NCI-H146 (cell line): ENCODE results near the gene KRTAP21-3.
"Not testable (repeated sequence)": the region's sequence is repeated elsewhere in the genome, so short reads cannot be mapped to it uniquely, and the experiment has no call there.

Experiments
- DNase-seq: peaks from one replicate; lab custom pipeline; 2025; lab: John Stamatoyannopoulos, UW

Gene KRTAP21-3, protein sequence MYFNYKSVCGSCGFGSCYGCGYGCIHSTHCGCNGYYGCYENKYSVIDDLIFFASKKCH

DNA sequence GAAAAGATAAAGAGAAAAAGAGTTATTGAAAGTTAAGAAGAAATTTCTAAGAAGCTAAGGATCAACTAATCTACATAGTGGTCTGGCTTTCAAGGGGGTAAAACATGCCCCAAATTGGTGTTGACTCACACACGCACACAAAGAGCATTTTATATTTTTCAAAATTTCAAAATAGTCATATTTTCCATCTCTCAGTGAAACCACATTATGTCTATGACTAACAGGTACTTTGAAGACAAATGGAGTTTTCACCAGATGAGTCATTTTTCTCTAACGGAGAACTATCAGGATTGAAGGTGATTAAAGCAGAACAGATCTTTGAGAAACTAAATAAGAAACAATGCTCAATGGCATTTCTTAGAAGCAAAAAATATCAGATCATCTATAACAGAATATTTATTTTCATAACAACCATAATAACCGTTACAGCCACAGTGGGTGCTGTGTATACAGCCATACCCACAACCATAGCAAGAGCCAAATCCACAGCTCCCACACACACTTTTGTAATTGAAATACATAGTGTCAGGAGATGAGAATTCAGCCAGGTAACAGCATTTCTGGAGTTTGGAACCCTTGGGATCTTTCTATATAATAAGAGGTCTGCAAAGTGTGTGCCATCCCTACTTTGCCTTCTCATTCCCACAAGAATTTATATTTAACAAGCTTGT lies at the start of gene KRTAP21-3:
Gene KRTAP21-3, minus strand, starts transcription at position 539 of the 671 bp plus-strand sequence. Its CDS starts 18 bp downstream, at position 521.
- no peak for DNase-seq

DNA sequence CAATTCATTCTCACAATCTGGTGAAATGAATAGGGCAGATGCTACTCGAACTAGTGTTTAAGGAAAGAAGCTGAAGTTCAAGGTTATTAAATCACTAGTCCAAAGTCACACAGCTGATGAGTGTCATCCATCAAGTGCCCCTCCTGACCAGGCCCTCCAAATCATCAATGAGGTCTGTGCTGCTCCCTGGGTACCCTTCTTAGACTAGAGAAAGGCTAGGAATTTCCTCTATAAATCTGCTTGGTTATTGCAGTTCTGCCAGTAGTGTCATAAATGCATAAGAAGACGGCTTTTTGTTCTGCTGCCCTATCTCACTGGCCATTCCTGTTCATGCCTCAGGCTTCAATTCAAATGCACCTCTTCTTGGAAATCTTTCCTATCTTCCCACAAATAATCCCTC lies 42.2 kb upstream of the KRTAP21-3 start:
- DNase-seq: no peak

DNA sequence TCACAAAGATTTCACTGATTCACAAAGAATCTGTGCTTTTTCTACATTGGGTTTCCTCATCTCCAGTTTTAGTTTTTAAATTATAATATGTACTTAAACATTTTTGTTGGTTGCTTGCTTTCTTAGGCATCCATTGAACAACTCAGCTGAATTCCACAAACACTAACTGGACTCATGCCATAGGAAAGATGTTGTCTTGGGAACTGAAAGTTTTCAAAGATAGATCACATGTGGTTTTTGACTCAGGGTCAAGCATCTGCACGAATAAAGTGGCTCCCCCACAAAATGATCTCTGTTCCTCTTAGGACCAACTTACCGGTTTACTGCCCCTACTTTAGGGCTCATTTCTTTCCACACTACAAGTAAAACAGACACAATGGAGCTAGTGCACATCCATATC lies 39.7 kb upstream of the KRTAP21-3 start:
- DNase-seq: no peak

DNA sequence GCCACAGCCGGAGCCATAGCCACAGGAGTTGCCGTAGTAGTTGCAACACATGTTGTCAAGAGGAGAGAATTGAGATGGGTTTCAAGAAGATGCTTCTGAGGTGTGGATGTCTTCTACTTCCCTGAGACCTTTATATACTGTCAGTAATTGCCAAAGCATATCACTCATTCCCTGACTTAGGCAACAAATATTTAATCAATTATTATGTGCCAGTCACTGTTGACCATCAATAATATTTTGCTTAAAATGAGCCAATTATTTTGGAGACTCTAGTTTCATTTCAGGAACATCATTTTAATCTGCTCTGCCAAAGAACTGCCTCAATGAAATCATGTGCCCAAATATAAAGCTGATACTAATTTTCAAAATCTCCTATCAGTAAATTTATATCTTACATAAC lies 36.8 kb upstream of the KRTAP21-3 start, which contains the start of gene KRTAP21-1:
Gene KRTAP21-1, minus strand, starts transcription at position 101 of the 400 bp plus-strand sequence. Its CDS starts 50 bp downstream, at position 51.
- DNase-seq: not testable (repeated sequence)

DNA sequence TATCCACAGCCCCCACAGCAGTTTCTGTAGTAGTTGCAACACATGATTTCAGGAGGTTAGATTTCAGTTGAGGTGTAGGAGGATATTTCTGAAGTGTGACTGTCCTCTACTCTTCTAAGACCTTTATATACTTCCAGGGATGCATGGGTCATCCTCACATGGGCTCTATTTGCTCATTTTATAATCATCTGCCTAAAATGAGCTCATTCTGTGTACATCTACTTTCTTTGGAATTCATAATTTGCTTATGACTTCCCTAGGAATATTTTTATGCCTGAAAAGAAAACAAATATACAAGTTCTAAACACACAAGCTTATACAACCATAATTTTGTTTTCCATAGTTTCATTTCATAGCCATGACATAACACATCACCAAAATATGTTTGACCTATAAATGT lies 28.6 kb upstream of the KRTAP21-3 start, which contains the start of gene KRTAP21-2:
Gene KRTAP21-2, minus strand, starts transcription at position 101 of the 400 bp plus-strand sequence. Its CDS starts 57 bp downstream, at position 44.
- DNase-seq: no peak

DNA sequence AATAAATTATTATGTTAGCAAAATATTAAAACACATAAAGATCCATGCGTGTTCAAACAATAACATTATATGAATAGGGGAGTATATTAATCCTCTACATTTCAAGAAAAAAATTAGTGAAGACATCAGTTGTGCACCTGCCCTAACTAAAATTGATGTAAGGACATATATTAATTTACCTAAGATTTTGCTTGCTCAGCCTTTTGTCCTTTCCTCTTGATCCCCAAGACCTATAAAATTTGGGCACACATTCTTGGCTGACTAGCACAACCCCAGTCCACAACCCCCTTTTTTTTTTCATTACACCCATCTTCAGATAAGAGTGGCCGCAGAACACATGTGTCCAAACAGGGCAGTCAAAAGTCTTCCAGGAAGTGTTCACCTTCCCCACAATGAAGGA lies 21.9 kb upstream of the KRTAP21-3 start:
- DNase-seq: no peak

DNA sequence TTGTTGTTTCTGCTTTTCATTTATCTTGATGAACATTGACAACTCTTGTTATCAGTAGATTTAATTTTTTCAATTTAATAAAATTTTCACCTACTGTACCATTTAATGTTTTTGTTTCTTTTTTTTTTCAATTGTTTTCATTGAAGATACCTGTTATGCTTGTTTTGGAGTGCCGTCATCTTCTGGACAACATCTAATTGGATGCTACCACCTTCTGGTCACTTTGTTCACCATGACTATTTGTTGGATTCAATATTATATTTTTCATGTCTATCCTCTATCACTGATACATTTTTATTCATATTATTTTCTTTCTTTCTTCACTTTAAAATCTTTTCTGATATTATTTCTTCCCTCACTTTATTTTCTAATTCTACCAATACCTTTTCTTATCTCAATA lies 14.4 kb upstream of the KRTAP21-3 start:
- DNase-seq: no peak

DNA sequence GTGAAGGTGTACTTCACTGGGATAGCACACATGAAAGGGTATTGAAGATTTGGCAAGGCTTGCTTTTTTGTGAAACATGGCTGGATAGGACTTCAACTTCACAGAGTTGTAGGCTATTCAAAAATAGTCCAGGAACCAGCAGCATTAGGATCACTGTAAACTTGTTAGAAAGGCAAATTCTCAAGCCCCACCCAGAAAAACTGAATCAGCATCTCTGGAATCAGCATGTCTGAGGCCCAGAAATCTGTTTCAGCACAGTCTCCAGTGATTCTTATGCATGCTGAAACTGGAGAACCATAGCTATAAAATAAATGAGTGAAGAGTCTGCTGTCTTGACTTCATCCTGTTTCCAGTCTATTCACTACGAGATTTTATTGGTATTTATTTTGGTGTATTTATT lies 8.1 kb upstream of the KRTAP21-3 start:
- no peak for DNase-seq

DNA sequence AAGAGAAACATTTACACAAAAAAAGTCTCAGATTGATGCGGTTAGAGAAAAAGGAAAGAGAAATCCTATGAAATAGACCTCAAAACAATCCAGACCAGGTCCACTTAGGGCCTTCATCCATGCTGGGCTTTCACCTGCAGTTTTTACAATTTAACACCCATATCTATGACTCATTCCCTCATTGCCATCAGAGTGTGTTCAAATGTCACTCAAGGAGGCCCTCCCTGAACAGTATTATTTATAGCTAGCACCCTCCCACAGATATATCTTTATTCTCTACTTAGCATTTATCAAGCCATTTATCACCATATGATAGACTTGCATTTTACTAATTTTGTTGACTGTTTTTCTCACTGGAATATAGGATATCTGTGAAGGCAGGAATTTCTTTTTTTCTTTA lies 824 bp upstream of the KRTAP21-3 start:
- no peak for DNase-seq

DNA sequence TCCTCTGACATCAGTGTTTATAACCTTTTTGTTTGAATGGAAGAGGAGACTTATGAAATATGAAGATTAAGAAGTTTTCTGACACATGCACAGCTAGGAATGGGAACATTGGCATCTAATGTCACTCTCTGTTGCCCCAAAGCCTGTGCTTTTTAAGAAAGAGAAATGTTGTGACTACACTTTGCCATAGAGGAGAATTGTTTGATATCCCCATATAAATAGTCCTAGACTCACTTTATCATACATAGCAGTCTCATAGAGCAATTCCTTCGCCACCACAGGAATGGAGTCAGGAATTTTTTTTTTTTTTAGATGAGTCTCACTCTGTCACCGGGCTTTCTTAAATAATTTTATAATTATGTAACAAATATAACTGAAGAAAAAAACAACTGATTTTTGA lies 1.5 kb downstream of the KRTAP21-3 start:
- no peak for DNase-seq

DNA sequence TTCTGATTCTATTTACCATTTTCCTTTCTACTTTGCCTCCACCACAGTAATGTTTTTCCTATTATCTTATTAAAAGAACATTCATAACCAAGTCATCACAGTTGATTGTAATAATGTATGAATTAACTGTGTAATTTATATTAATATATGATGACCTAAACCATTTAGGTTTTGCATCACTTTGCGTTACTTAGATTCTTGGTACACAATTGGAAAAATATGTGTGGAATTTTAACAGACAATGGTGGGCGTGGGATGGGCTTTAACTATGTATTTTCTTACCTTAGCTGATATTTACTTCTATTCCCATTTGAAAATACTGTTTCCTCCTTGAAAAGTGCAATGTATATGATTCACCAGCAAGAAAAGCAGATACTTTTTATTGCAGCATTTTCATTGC lies 3.6 kb downstream of the KRTAP21-3 start:
- DNase-seq: no peak

DNA sequence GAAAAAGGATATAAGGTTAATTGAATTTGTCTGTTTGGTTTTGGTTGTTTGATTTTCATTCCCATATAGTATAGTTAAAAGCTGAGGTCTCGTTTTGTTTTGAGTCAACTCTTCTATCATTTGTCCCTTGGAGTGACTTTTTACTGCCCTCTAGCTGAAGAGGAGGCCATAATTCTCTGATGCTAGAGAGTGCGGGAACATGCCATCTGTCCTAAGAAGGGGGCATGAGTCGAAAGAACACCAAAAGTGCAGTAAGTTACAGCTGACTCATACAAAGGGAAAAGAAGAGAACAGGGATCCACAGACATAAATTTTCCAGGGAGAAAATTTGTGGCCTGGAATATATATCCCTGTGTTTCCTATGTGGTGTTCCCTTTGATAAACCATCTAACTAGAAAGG lies 4.1 kb downstream of the KRTAP21-3 start:
- no peak for DNase-seq

DNA sequence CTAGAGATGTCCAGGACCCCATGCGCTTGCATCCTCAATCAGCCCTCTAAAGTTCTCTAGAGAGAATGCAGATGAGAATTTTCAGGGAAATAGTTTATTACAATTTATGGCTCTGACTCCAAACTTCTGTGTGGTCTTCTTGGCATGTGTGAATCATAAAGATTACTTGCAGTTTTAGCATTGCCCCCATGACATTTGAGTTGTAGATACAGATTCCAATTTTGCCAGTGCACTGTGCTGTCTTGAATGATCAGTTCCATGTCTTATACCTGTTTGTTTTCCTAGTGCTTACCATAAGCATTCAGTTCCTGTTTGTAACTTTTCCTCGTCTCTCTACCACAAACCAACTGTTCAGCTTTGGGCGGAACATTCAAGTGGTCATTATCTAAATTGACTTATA lies 4.8 kb downstream of the KRTAP21-3 start:
- DNase-seq: no peak

DNA sequence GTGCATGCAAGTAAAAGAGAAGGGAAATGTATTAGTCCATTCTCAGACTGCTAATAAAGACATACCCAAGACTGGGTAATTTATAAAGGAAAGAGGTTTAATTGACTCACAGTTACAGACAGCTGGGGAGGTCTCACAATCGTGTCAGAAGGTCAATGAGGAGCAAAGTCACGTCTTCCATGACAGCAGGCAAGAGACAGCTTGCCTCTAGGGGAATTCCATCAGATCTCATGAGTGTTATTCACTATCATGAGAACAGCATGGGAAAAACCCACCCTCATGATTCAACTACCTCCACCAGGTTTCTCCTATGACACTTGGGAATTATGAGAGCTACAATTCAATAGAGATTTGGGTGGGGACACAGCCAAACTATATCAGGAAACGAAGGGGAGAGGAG lies 8.1 kb downstream of the KRTAP21-3 start:
- no peak for DNase-seq

DNA sequence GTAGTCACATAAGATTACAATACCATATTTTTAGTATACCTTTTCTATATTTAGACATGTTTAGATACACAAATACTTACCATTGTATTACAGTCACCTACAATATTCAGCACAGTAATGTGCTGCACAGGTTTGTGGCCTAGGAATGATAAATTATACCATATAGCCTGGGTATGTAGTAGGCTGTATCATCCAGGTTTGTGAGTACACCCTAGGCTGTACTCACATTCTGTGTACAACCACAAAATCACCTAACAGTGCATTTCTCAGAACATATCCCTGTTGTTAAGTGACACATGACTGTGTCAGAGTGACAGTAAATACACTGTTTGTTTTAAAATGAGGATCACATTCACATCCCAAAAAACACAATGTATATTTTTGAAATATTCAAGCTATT lies 11.2 kb downstream of the KRTAP21-3 start:
- DNase-seq: no peak

DNA sequence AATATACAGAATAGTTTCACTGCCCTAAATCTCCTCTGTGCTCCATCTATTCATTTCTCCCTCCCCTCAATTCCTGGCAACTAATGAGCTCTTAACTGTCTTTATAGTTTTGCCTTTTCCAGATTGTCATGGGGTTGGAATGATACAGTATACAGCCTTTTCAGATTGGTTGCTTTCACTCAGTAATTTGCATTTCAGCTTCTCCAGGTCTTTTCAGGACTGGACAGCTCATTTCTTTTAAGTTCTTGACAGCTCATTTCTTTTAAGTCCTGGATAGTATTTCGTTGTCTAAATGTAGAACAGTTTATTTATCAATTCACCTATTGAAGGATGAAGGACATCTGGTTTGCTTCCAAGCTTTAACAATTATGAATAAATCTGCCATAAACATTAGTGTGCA lies 22.6 kb downstream of the KRTAP21-3 start:
- DNase-seq: no peak

DNA sequence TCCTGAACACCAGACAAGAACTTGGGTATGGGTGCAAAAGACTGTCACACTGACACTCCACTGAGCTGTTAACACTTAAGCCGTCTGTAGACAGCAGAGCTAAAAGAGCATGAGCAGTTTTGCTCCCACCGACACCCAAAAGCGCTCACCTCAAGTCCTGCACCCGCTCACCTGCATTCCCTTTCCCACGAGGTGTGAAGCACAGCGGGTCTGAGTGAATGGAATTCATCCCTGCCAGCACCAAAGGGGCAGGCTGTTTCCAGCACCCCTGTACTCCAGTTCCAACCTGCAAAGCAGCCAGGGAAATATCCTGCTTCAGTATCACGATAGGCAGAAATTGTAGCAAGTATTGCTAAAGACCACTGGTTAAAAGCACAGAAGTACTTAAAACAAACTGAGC lies 28.8 kb downstream of the KRTAP21-3 start:
- no peak for DNase-seq

DNA sequence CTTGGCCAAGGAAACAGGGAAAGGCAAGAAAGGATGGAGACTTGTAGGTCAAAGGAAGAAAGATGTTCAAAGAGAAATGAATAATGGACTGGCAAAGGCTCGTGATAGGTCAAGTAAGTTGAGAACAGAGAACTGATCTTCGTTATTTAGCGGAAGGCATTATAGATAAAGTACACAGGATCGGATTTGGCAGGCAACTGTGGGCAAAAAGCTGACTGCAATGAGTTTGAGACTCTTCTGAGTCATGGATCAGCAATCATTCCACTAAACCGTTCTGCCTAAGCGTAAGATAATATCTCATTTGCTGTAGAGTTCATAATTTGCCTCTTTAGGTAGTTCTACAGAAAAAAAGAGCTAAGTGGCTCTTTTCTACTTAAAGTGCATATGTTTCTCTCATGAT lies 34.1 kb downstream of the KRTAP21-3 start:
- no peak for DNase-seq

DNA sequence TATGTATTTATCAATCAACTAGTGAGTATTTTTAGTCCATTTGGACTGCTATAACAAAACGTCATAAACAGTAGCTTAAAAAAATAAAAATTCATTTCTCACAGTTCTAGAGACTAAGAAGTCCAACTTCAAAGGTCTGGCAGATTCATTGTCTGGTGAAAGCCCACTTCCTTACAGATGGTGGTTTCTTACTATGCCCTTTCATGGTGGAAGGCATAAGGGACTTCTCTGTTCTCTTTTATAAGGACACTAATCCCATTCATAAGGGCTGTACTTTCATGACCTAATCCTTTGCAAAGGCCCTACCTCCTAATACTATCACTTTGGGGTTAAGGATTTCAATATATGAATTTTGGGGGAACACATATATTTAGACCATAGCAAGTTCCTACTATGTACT lies 38.0 kb downstream of the KRTAP21-3 start:
- DNase-seq: no peak

DNA sequence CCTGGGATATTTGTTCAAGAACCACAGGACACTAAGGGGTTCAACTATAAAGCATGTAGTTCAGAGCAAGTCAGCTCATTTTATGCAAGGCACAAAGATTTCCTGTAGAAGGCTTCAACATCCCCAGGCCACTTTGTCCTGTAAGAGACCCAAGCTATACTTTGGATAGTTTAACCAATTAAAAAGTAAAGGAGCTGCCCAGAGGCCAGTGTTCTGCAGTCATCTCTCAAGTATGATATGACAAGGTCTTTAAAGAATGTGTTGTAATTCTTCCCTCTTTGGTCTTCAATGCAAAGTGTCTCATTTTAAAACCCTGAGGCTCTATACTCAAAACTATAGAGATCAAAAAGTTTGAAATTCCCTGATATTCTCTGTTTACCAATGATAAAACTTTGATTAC lies 41.8 kb downstream of the KRTAP21-3 start:
- DNase-seq: no peak

DNA sequence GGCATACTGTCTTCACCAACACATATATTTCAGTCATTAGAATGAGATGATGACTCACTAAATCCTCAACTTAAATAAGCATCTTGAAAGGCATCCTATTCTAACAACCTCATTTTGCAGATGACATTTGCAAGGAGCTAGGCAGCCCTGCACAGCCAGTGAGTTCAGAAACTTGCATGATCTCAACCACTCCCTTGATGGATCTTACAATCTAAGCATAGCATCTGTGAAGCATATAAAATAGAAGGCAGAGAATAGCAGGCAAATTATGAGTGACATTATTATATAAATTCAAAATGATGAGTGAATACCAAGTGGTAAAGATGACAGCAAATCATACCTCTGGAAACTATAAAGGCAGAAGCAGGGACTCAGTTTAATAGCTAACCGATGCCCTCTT lies 44.3 kb downstream of the KRTAP21-3 start:
- DNase-seq: no peak

DNA sequence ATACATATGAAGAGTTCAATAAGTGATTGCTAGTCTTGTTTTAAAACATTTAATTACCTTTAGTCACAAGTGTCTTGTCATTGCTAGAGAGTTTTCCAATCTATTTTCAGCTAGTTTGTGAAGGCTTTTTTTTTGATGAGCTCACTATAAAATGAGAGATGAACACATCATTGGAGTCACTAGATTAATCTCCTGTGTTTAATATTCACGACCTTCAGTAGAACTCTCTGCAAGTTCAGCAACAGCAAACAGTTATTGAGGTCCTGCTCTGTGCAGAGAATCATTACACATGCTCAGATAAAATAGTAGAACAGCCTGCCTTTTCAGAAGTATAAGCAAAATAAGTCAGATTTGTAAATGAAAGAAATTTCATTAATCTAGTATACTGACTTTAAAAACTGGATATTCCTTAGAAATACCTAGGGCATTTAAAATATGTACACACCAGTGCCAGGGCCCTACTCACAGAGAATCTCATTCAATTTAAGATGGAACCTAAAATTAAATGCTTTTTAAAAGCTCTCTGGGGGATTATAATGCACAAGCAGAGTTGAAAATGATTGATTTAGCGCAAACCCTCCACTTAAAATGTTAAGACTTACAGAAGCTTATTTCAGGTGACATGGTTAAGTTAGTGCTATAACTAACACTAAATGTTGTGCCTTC lies 45.5 kb downstream of the KRTAP21-3 start:
- no peak for DNase-seq

DNA sequence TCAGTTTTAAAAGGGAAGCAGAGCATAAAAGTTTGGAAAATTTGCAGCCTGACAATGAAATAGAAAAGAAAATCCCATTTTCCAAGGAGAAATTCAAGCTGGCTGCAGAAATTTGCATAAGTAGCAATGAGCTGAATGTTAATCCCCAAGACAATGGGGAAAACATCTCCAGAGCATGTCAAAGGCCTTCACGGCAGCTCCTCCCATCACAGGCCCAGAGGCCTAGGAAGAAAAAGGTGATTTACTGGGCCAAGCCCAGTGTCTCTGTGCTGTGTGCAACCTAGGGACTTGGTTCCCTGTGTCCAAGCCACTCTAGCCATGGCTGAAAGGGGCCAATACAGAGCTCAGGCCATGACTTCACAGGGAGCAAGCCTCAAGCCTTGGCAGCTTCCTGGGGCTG lies 49.8 kb downstream of the KRTAP21-3 start:
- no peak for DNase-seq
